T-helper 1 cell treated with Interleukin-12 subunit alpha and Interleukin-12 subunit beta and Interleukin-4 antibody, amounts not matched to agents 30 ng/mL and 1 ng/mL, for 36 hours (primary cell): ENCODE results near the gene SLC17A1. TPM values are rescaled to one million over a fixed set of nuclear protein-coding genes. Genes with fewer than 3 reads are reported as not detected.

Experiments used
- intact Hi-C: fragments of 100-400 bp; cut with micrococcal nuclease; formaldehyde crosslinking; loops from one replicate; pipeline ENCODE4 v1.15.1; 2024
- total RNA-seq: library from RNA; stranded (reverse); gene quantifications from 2 replicates; pipeline ENCODE4 v1.2.3, GENCODE V29; 2022

The SLC17A1 gene
- 0.15 TPM in 1 of 2 replicates, not detected in the other for total RNA-seq

GRCh38 chr6:25831532-25832306 is at the start of gene SLC17A1:
Gene SLC17A1 (minus strand): TSS chr6:25832052. CDS start chr6:25830557, 1,495 bp downstream.
- intact Hi-C loops = no loop called here

- intact Hi-C loops = loop anchor here (5.0 kb wide), 2 partner anchors 62 to 112 kb away; no protein-coding TSS in a partner anchor
Measured at GRCh38 chr6:25880601-25881000, 48.7 kb upstream of the SLC17A1 start.

GRCh38 chr6:25878721-25879322 is 47.0 kb upstream of the SLC17A1 start:
- intact Hi-C loops = loop anchor here (5.0 kb wide), 1 partner anchor 742 kb away; no protein-coding TSS in a partner anchor

GRCh38 chr6:25875926-25876602 is 44.2 kb upstream of the SLC17A1 start:
- intact Hi-C loops = loop anchor here (5.0 kb wide), 1 partner anchor 739 kb away; no protein-coding TSS in a partner anchor

- intact Hi-C loops = loop anchor here (5.0 kb wide), 1 partner anchor 738 kb away; no protein-coding TSS in a partner anchor
Measured at GRCh38 chr6:25875563-25875905, 43.7 kb upstream of the SLC17A1 start.

- intact Hi-C loops = loop anchor here (5.0 kb wide), 1 partner anchor 738 kb away; no protein-coding TSS in a partner anchor
Measured at GRCh38 chr6:25874822-25875562, 43.1 kb upstream of the SLC17A1 start.

GRCh38 chr6:25874118-25874517 is 42.3 kb upstream of the SLC17A1 start, which contains the start of gene SLC17A3:
Gene SLC17A3 (minus strand): TSS chr6:25874243. CDS start chr6:25868387, 5,856 bp downstream.
- intact Hi-C loops = no loop called here

GRCh38 chr6:25872814-25873213 is 41.0 kb upstream of the SLC17A1 start:
- intact Hi-C loops = no loop called here

- intact Hi-C loops = no loop called here
Measured at GRCh38 chr6:25869840-25870239, 38.0 kb upstream of the SLC17A1 start.

- intact Hi-C loops = no loop called here
Measured at GRCh38 chr6:25868436-25869183, 36.8 kb upstream of the SLC17A1 start.

GRCh38 chr6:25866011-25866410 is 34.2 kb upstream of the SLC17A1 start:
- intact Hi-C loops = no loop called here

- intact Hi-C loops = no loop called here
Measured at GRCh38 chr6:25863360-25863759, 31.5 kb upstream of the SLC17A1 start.

GRCh38 chr6:25862199-25862598 is 30.3 kb upstream of the SLC17A1 start:
- intact Hi-C loops = no loop called here

- intact Hi-C loops = loop anchor here (1.0 kb wide), 1 partner anchor 13 kb away; no protein-coding TSS in a partner anchor
Measured at GRCh38 chr6:25852756-25853155, 20.9 kb upstream of the SLC17A1 start.

GRCh38 chr6:25851961-25852360 is 20.1 kb upstream of the SLC17A1 start:
- intact Hi-C loops = loop anchor here (1.0 kb wide), 1 partner anchor 13 kb away; no protein-coding TSS in a partner anchor

GRCh38 chr6:25844518-25844917 is 12.7 kb upstream of the SLC17A1 start:
- intact Hi-C loops = no loop called here

- intact Hi-C loops = no loop called here
Measured at GRCh38 chr6:25842526-25842925, 10.7 kb upstream of the SLC17A1 start.

GRCh38 chr6:25835442-25836283 is 3.8 kb upstream of the SLC17A1 start:
- intact Hi-C loops = no loop called here

- intact Hi-C loops = no loop called here
Measured at GRCh38 chr6:25834950-25835349, 3.1 kb upstream of the SLC17A1 start.
